GM10266 (cell line): ENCODE measurements around the gene SYDE2.
A peak's percentile ranks its signal among the peaks of the same experiment; 100 is the strongest.
"Not testable (repeated sequence)": the region's sequence is repeated elsewhere in the genome, so short reads cannot be mapped to it uniquely, and the experiment has no call there.

Experiments
- DNase-seq: peaks from one replicate; pipeline ENCODE4 v3.0.0; 2012; ENCODE audit errors: extremely low spot score
- CTCF ChIP-seq: IDR thresholded peaks from 2 replicates; pipeline ENCODE4 v1.5.1; 2012; ENCODE audit warnings: mild to moderate bottlenecking, low read depth; ENCODE audit not compliant: control insufficient read depth, insufficient read depth; ENCODE audit errors: missing control alignments

SYDE2 gene

GRCh38 chr1:85149805-85150204 lies 51.0 kb downstream of the SYDE2 start:
- DNase-seq, result no peak
- TF ChIP-seq CTCF, result no peak

GRCh38 chr1:85148524-85149250 lies 52.1 kb downstream of the SYDE2 start:
- TF ChIP-seq CTCF, result no peak
- DNase-seq, result peak; percentile 53

- TF ChIP-seq CTCF, result no peak
- DNase-seq, result no peak
Measured at GRCh38 chr1:85146972-85147359, 53.9 kb downstream of the SYDE2 start.

- not testable (repeated sequence) for DNase-seq
Measured at GRCh38 chr1:85146298-85146971, 54.4 kb downstream of the SYDE2 start.

- TF ChIP-seq CTCF, result no peak
- no peak for DNase-seq
Measured at GRCh38 chr1:85144351-85144750, 56.5 kb downstream of the SYDE2 start.

- no peak for DNase-seq
- no peak for TF ChIP-seq CTCF
Measured at GRCh38 chr1:85142753-85143152, 58.1 kb downstream of the SYDE2 start.

GRCh38 chr1:85138439-85138838 lies 62.4 kb downstream of the SYDE2 start:
- DNase-seq, result not testable (repeated sequence)

- TF ChIP-seq CTCF, result no peak
- no peak for DNase-seq
Measured at GRCh38 chr1:85137660-85138059, 63.2 kb downstream of the SYDE2 start.
